NT2/D1 (cell line): ENCODE results near the gene CCNE1.

ENCODE experiments used
- SUZ12 ChIP-seq: IDR thresholded peaks from 2 replicates; pipeline ENCODE4 v1.6.1; 2011; ENCODE audit not compliant: insufficient read length, insufficient read depth; ENCODE audit errors: extremely low read depth
- YY1 ChIP-seq: IDR thresholded peaks from 2 replicates; pipeline ENCODE4 v1.6.1; 2011; ENCODE audit not compliant: insufficient read length, insufficient read depth
- ZNF274 ChIP-seq: IDR thresholded peaks from 2 replicates; pipeline ENCODE4 v1.6.1; 2011; ENCODE audit warnings: mild to moderate bottlenecking, low read depth, low read length

DNA sequence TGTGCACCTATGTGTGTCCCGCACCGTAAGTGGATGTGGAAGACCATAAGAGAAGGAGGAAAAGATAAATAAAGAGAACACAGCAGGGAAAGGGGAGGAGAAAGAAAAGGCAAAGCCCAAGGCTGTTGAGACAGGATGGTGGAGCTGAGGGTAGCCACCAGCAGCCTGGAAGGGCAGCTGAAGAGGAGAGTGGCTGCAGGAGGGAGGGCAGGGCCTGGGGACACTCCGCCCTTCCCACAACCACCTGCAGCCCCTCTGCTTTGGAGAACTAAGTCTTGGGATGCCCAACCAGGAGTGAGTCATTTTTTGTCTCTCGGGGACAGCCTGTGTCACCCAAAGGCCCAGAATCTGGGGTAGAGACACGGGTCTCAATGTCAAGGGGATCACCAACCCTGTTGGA, 26.4 kb upstream of the CCNE1 start:
- TF ChIP-seq YY1 (no peak), ZNF274 (no peak), SUZ12 (no peak)
